Measurements from ENCODE around the gene LRP1B. TPM values are rescaled to one million over a fixed set of nuclear protein-coding genes. Genes with fewer than 3 reads are reported as not detected.

The LRP1B gene
- total and polyA plus RNA-seq, 8 donors, result 0.03 to 1.6 (median 0.84) TPM

DNA sequence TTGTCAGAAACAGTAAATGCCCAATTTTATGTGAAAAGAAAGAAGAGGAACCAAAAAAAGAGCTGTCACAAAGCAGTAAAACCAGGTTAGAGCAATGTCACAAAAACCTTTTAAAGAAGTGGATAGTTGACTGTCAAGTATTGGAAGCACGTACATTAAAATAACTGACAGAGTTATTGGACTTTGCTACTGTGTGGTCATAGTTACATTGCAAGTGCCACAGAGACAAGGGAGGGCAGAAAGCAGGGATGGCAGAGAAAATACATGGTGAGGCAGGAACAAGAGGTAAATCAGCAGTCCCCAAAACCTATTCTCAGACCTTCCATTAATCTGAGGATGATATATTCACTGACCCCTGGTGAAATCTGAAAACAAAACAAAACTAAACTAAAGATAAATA, 116.3 kb downstream of the LRP1B start:
- peaks cover 0 to 4% of the 10 kb centered on the region in 2 donors for H3K9me3 ChIP-seq
- H3K27ac ChIP-seq, result no peak overlapping the region
- ATAC-seq, result no peak
- no peaks in the 10 kb centered on the region for H3K4me1 ChIP-seq
- no peaks in the 10 kb centered on the region for H3K27me3 ChIP-seq
- DNase-seq, result no peak
- TF ChIP-seq, protein P1, sequence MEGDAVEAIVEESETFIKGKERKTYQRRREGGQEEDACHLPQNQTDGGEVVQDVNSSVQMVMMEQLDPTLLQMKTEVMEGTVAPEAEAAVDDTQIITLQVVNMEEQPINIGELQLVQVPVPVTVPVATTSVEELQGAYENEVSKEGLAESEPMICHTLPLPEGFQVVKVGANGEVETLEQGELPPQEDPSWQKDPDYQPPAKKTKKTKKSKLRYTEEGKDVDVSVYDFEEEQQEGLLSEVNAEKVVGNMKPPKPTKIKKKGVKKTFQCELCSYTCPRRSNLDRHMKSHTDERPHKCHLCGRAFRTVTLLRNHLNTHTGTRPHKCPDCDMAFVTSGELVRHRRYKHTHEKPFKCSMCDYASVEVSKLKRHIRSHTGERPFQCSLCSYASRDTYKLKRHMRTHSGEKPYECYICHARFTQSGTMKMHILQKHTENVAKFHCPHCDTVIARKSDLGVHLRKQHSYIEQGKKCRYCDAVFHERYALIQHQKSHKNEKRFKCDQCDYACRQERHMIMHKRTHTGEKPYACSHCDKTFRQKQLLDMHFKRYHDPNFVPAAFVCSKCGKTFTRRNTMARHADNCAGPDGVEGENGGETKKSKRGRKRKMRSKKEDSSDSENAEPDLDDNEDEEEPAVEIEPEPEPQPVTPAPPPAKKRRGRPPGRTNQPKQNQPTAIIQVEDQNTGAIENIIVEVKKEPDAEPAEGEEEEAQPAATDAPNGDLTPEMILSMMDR (IDR thresholded peaks at IDR 0.05), result no peak
- intact Hi-C loops (cut with DNase I), result no loop called here
- H3K4me3 ChIP-seq, result no peak overlapping the region
- no peaks in the 10 kb centered on the region for H3K36me3 ChIP-seq

DNA sequence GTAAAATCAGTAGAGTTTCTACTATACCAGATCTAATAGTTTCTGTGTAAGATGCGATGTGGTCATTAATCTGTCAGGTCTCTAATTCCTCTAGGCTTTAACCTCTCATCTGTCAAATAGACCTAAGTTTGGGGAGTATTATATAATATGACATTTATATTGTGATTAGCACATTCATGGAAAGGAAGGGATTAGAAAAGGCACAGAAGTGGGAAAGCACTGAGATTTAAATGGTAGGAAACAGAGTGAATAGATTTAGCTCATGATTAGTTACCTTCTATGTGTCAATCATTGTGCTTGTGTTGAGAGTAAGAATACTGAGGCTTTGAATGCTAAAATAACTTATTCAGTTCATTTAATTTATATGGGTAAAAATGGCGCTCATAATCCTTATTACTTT, 118.0 kb downstream of the LRP1B start:
- H3K27me3 ChIP-seq, result no peaks in the 10 kb centered on the region
- H3K27ac ChIP-seq, result no peak overlapping the region
- peaks cover 0 to 4% of the 10 kb centered on the region in 2 donors for H3K9me3 ChIP-seq
- no peak for DNase-seq
- TF ChIP-seq, protein P1 (IDR thresholded peaks at IDR 0.05), result no peak
- no peaks in the 10 kb centered on the region for H3K36me3 ChIP-seq
- ATAC-seq, result no peak
- no peaks in the 10 kb centered on the region for H3K4me1 ChIP-seq
- intact Hi-C loops (cut with DNase I), result no loop called here
- no peak overlapping the region for H3K4me3 ChIP-seq

DNA sequence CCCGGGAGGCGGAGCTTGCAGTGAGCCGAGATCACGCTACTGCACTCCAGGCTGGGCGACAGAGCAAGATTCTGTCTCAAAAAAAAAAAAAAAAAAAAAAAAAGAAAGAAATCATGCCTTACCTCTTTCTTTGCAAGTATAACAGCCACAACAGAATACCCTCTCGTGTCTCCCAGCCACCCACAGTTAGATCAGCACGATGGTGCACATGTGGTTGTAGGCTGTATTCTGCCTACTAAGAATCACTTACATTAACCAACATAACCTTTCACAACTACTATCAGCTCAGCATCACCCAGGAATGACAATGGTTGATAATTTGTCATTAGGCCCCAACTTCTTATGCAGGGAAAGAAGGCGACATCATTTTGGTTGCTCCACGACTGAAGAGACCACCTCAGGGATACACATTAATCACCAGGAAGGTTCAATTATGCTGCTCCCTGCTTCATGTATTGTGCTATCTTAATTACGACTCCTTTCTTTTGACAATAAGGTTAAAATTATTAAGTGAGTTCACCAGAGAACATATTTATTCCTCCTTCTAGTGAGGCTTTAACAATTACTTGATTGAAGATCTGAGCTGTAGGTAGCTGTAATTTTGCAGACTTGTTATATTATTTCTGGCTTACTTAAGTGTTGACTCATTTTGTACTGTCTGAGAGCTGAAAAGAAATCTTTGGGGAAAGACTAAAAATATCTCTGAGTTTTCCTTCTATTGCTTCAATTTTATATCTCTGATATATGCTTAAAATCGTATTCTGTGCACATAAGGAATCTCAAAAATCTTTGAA, 120.1 kb downstream of the LRP1B start:
- Histone ChIP-seq H3K4me3 (no peak overlapping the region), H3K9me3 (no peaks in the 10 kb centered on the region), H3K4me1 (no peaks in the 10 kb centered on the region), H3K36me3 (no peaks in the 10 kb centered on the region), H3K27ac (no peak overlapping the region), H3K27me3 (no peaks in the 10 kb centered on the region)
- TF ChIP-seq, protein P1 (IDR thresholded peaks at IDR 0.05), result no peak
- intact Hi-C loops (cut with DNase I), result no loop called here
- ATAC-seq (no peak), DNase-seq (no peak)

DNA sequence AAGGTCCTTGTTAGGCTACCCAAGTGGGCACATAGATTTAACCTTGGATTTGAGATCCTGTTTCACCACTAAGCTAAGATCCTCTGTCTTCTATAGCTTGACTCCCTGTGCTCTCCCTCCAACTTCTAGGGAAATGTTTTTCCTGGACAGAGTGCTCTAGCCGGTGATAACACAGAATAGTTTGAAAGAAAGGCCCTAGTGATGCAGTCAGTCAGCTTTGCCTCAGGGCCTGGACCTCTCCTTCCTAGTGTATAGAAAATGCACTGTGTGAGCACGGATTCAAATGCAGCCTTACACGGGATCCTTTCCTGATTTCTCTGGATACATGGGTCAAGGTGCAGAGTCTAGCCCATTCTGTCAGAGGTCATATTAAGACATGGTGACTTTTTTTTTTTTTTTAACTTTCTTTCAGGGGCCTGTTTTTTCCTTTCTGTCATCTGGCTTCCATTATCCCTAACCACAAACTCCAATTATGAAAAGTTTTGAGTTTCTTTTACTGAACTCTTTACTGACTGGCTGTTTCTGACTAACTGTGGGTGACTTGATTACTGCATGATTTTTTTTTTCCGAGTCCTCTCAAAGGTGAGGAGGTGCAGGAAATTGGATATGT, 122.6 kb downstream of the LRP1B start:
- ATAC-seq (no peak), DNase-seq (no peak)
- no peaks in the 10 kb centered on the region for H3K9me3 ChIP-seq
- H3K4me1 ChIP-seq, result no peaks in the 10 kb centered on the region
- no peak overlapping the region for H3K4me3 ChIP-seq
- TF ChIP-seq, protein P1 (IDR thresholded peaks at IDR 0.05), result no peak
- intact Hi-C loops (cut with DNase I), result no loop called here
- no peaks in the 10 kb centered on the region for H3K36me3 ChIP-seq
- H3K27ac ChIP-seq, result no peak overlapping the region
- no peaks in the 10 kb centered on the region for H3K27me3 ChIP-seq

DNA sequence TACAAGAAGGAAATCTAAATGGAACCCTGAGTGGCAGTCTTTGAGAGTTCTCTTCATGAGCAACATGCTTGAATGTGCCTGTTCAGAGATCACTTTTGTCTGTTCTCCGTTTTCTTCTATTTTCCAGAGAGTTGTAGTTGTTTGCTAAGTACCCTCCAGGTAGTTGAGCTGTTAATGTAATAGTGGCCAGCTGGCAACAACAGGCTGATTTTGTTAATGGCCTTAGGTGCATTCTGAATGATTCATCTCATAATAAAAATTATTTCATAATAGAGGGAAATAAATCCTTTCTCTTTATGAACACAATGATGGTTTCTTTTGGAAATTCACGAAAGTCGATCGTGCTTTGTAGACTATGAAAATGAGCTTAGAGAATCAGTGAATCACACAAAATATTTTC, 136.8 kb downstream of the LRP1B start:
- no peaks in the 10 kb centered on the region for H3K36me3 ChIP-seq
- no peaks in the 10 kb centered on the region for H3K4me1 ChIP-seq
- H3K27ac ChIP-seq, result no peak overlapping the region
- ATAC-seq (no peak), DNase-seq (no peak)
- H3K9me3 ChIP-seq, result no peaks in the 10 kb centered on the region
- no peaks in the 10 kb centered on the region for H3K27me3 ChIP-seq
- no peak overlapping the region for H3K4me3 ChIP-seq
- intact Hi-C loops (cut with DNase I), result no loop called here
- TF ChIP-seq, protein P1 (IDR thresholded peaks at IDR 0.05), result no peak

All from left lung (tissue), 10 donors.